ENCODE measurements around the gene KRT23. TPM values are rescaled to one million over a fixed set of nuclear protein-coding genes. Genes with fewer than 3 reads are reported as not detected.
A peak's percentile ranks its signal among the peaks of the same experiment; 100 is the strongest.

KRT23 gene
- polyA plus RNA-seq, 1 experiment: 0.06 TPM

- POLR2A ChIA-PET: no interaction called here
- Histone ChIP-seq H3K27ac (ENCODE audit: low read depth, low read length) (no peak overlapping the region), H3K4me3 (ENCODE audit: low read depth, low read length) (no peak overlapping the region), H3K9me3 (ENCODE audit: control insufficient read depth, insufficient read depth, low read length) (no peaks in the 10 kb centered on the region), H3K27me3 (ENCODE audit: control insufficient read depth, insufficient read depth, low read length) (peaks cover 3% of the 10 kb centered on the region)
- CTCF ChIA-PET: interaction anchor here (1.2 to 1.8 kb wide), 3 partner anchors 675 to 789 kb away, joined by 4 to 9 read pairs (median 6); no protein-coding TSS in a partner anchor
- no peak for DNase-seq (ENCODE audit: low read depth, low spot score)
- TF ChIP-seq CTCF (IDR thresholded peaks at IDR 0.05; ENCODE audit: low read depth, low read length): no peak
Observed at GRCh38 chr17:40873801-40874200, 63.6 kb downstream of the KRT23 start.

GRCh38 chr17:40873255-40873654, 64.2 kb downstream of the KRT23 start:
- Histone ChIP-seq H3K27ac (ENCODE audit: low read depth, low read length) (no peak overlapping the region), H3K27me3 (ENCODE audit: control insufficient read depth, insufficient read depth, low read length) (peaks cover 3% of the 10 kb centered on the region), H3K9me3 (ENCODE audit: control insufficient read depth, insufficient read depth, low read length) (no peaks in the 10 kb centered on the region), H3K4me3 (ENCODE audit: low read depth, low read length) (no peak overlapping the region)
- POLR2A ChIA-PET: interaction anchor here (0.6 kb wide), 1 partner anchor 186 kb away, joined by 3 read pairs; no protein-coding TSS in a partner anchor
- TF ChIP-seq CTCF (IDR thresholded peaks at IDR 0.05; ENCODE audit: low read depth, low read length): peak; percentile 21; the same call in 1 of the 2 replicates
- CTCF ChIA-PET: interaction anchor here (1.2 to 1.8 kb wide), 3 partner anchors 676 to 790 kb away, joined by 4 to 9 read pairs (median 6); no protein-coding TSS in a partner anchor
- no peak for DNase-seq (ENCODE audit: low read depth, low spot score)

Other genes with a start within 250 kb of the KRT23 start
- not detected in 2 replicates for gene KRT24, start 233.9 kb downstream of the KRT23 start, polyA plus RNA-seq (2011; rRNA removed)
- gene KRT25, start 182.3 kb downstream of the KRT23 start, polyA plus RNA-seq (2011; rRNA removed): not detected in 2 replicates
- not detected in 2 replicates for gene KRT26, start 165.4 kb downstream of the KRT23 start, polyA plus RNA-seq (2011; rRNA removed)
- not detected in 2 replicates for gene KRT27, start 155.1 kb downstream of the KRT23 start, polyA plus RNA-seq (2011; rRNA removed)
- not detected in 2 replicates for gene KRT28, start 137.7 kb downstream of the KRT23 start, polyA plus RNA-seq (2011; rRNA removed)
- gene KRT10, start 115.0 kb downstream of the KRT23 start, polyA plus RNA-seq (2011; rRNA removed): 35.4 and 35.8 TPM in 2 replicates
- gene KRT12, start 70.4 kb downstream of the KRT23 start, polyA plus RNA-seq (2011; rRNA removed): not detected in 2 replicates
- gene KRT20, start 52.4 kb downstream of the KRT23 start, polyA plus RNA-seq (2011; rRNA removed): not detected in 2 replicates
- 0.11 TPM in 1 of 2 replicates, not detected in the other for gene KRT39, start 29.3 kb upstream of the KRT23 start, polyA plus RNA-seq (2011; rRNA removed)
- gene KRT40, start 46.7 kb upstream of the KRT23 start, polyA plus RNA-seq (2011; rRNA removed): not detected in 2 replicates
- not detected in 2 replicates for gene KRTAP3-3, start 56.5 kb upstream of the KRT23 start, polyA plus RNA-seq (2011; rRNA removed)
- not detected in 2 replicates for gene KRTAP3-2, start 62.3 kb upstream of the KRT23 start, polyA plus RNA-seq (2011; rRNA removed)
- not detected in 2 replicates for gene KRTAP3-1, start 71.5 kb upstream of the KRT23 start, polyA plus RNA-seq (2011; rRNA removed)
- gene KRTAP1-5, start 89.6 kb upstream of the KRT23 start, polyA plus RNA-seq (2011; rRNA removed): 16.9 and 20.2 TPM in 2 replicates
- gene KRTAP1-4, start 92.5 kb upstream of the KRT23 start, polyA plus RNA-seq (2011; rRNA removed): not detected in 2 replicates
- gene KRTAP1-3, start 97.2 kb upstream of the KRT23 start, polyA plus RNA-seq (2011; rRNA removed): not detected in 2 replicates
- 0.19 and 0.27 TPM in 2 replicates for gene KRTAP1-1, start 103.8 kb upstream of the KRT23 start, polyA plus RNA-seq (2011; rRNA removed)
- gene KRTAP2-1, start 109.7 kb upstream of the KRT23 start, polyA plus RNA-seq (2011; rRNA removed): not detected in 2 replicates
- gene KRTAP2-2, start 117.6 kb upstream of the KRT23 start, polyA plus RNA-seq (2011; rRNA removed): not detected in 2 replicates
- 1.3 and 2.5 TPM in 2 replicates for gene KRTAP2-3, start 122.5 kb upstream of the KRT23 start, polyA plus RNA-seq (2011; rRNA removed)
- not detected in 2 replicates for gene KRTAP2-4, start 128.2 kb upstream of the KRT23 start, polyA plus RNA-seq (2011; rRNA removed)
- gene KRTAP4-7, start 146.5 kb upstream of the KRT23 start, polyA plus RNA-seq (2011; rRNA removed): not detected in 2 replicates
- not detected in 2 replicates for gene KRTAP4-8, start 160.5 kb upstream of the KRT23 start, polyA plus RNA-seq (2011; rRNA removed)
- gene KRTAP4-16, start 164.6 kb upstream of the KRT23 start, polyA plus RNA-seq (2011; rRNA removed): not detected in 2 replicates
- not detected in 2 replicates for gene KRTAP4-9, start 167.7 kb upstream of the KRT23 start, polyA plus RNA-seq (2011; rRNA removed)
- not detected in 2 replicates for gene KRTAP4-11, start 180.7 kb upstream of the KRT23 start, polyA plus RNA-seq (2011; rRNA removed)
- not detected in 2 replicates for gene KRTAP4-12, start 186.5 kb upstream of the KRT23 start, polyA plus RNA-seq (2011; rRNA removed)
- gene KRTAP4-6, start 202.9 kb upstream of the KRT23 start, polyA plus RNA-seq (2011; rRNA removed): not detected in 2 replicates
- gene KRTAP4-5, start 212.2 kb upstream of the KRT23 start, polyA plus RNA-seq (2011; rRNA removed): not detected in 2 replicates
- gene KRTAP4-4, start 223.1 kb upstream of the KRT23 start, polyA plus RNA-seq (2011; rRNA removed): not detected in 2 replicates
- gene KRTAP4-3, start 230.6 kb upstream of the KRT23 start, polyA plus RNA-seq (2011; rRNA removed): not detected in 2 replicates
- gene KRTAP4-2, start 240.6 kb upstream of the KRT23 start, polyA plus RNA-seq (2011; rRNA removed): not detected in 2 replicates
- gene KRTAP4-1, start 247.3 kb upstream of the KRT23 start, polyA plus RNA-seq (2011; rRNA removed): not detected in 2 replicates